DMS79 (cell line): ENCODE data around the gene NT5C1B.

Experiments used
- DNase-seq: peaks from one replicate; lab custom pipeline; 2025; lab: John Stamatoyannopoulos, UW

Gene NT5C1B

GRCh38 chr2:18551169-18551568 is 38.2 kb downstream of the NT5C1B start:
- DNase-seq = no peak

- DNase-seq = no peak
Measured at GRCh38 chr2:18550433-18550832, 38.9 kb downstream of the NT5C1B start.

GRCh38 chr2:18549083-18549482 is 40.3 kb downstream of the NT5C1B start:
- DNase-seq = no peak

- DNase-seq = no peak
Measured at GRCh38 chr2:18548621-18549020, 40.7 kb downstream of the NT5C1B start.

GRCh38 chr2:18546567-18546966 is 42.8 kb downstream of the NT5C1B start:
- no peak for DNase-seq

- DNase-seq = no peak
Measured at GRCh38 chr2:18545384-18545783, 44.0 kb downstream of the NT5C1B start.

- DNase-seq = no peak
Measured at GRCh38 chr2:18544171-18544570, 45.2 kb downstream of the NT5C1B start.

GRCh38 chr2:18540872-18541271 is 48.5 kb downstream of the NT5C1B start:
- no peak for DNase-seq

- DNase-seq = no peak
Measured at GRCh38 chr2:18536697-18537096, 52.7 kb downstream of the NT5C1B start.

GRCh38 chr2:18536100-18536499 is 53.3 kb downstream of the NT5C1B start:
- DNase-seq = no peak

GRCh38 chr2:18531194-18531593 is 58.2 kb downstream of the NT5C1B start:
- DNase-seq = no peak

- no peak for DNase-seq
Measured at GRCh38 chr2:18527822-18528221, 61.5 kb downstream of the NT5C1B start.

GRCh38 chr2:18527326-18527725 is 62.0 kb downstream of the NT5C1B start:
- no peak for DNase-seq

- no peak for DNase-seq
Measured at GRCh38 chr2:18526429-18526828, 62.9 kb downstream of the NT5C1B start.

- DNase-seq = no peak
Measured at GRCh38 chr2:18525852-18526251, 63.5 kb downstream of the NT5C1B start.

GRCh38 chr2:18525236-18525635 is 64.1 kb downstream of the NT5C1B start:
- no peak for DNase-seq

- DNase-seq = no peak
Measured at GRCh38 chr2:18522484-18523146, 66.8 kb downstream of the NT5C1B start.

GRCh38 chr2:18520451-18521425 is 68.6 kb downstream of the NT5C1B start:
- DNase-seq = peak; percentile 20

- no peak for DNase-seq
Measured at GRCh38 chr2:18519914-18520450, 69.4 kb downstream of the NT5C1B start.

- no peak for DNase-seq
Measured at GRCh38 chr2:18518116-18519111, 71.0 kb downstream of the NT5C1B start.

GRCh38 chr2:18517386-18517785 is 72.0 kb downstream of the NT5C1B start:
- DNase-seq = no peak

GRCh38 chr2:18516112-18516511 is 73.3 kb downstream of the NT5C1B start:
- DNase-seq = no peak
